HG02943 (cell line): ENCODE measurements around the gene CARM1.
"Not testable (repeated sequence)": the region's sequence is repeated elsewhere in the genome, so short reads cannot be mapped to it uniquely, and the experiment has no call there.

Experiments used
- ATAC-seq: cut with Tn5 transposase; IDR thresholded peaks from one replicate; pipeline ENCODE4 v1.9.1; 2021; ENCODE audit warnings: mild to moderate bottlenecking, low read depth, moderate library complexity; ENCODE audit not compliant: unreplicated experiment

CARM1 gene

DNA sequence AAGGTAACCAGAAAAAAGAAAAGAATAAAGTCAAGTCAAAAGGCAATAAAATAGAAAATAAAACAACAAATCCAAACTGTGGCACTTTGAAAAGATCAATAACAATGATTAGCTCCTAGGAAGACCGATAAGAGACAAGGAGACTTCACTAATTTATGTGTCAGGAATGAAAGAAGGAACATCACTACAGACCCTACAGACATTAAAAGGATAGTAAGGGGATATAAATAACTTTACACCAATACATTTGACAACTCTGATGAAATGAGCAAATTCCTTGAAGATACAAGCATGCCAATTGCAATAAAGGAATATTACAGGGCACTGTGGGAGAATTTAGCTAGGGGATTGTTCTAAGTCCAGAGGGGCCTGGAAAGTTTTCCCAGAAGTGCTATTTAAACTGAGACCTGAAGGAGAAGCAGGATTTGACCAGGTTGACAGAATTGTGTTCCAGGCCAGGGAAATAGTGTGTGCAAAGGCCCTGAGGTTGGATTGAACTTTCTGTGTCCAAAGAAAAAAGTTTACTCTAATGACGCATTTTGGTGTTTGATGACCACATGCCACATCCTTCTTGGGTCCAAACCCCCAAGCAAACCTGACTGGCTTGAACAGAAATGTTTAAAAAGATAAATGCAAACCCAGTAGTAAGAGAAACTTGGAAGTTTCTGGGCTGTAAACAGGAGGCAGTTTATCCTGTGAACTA lies 24.7 kb upstream of the CARM1 start:
- no peak for ATAC-seq

DNA sequence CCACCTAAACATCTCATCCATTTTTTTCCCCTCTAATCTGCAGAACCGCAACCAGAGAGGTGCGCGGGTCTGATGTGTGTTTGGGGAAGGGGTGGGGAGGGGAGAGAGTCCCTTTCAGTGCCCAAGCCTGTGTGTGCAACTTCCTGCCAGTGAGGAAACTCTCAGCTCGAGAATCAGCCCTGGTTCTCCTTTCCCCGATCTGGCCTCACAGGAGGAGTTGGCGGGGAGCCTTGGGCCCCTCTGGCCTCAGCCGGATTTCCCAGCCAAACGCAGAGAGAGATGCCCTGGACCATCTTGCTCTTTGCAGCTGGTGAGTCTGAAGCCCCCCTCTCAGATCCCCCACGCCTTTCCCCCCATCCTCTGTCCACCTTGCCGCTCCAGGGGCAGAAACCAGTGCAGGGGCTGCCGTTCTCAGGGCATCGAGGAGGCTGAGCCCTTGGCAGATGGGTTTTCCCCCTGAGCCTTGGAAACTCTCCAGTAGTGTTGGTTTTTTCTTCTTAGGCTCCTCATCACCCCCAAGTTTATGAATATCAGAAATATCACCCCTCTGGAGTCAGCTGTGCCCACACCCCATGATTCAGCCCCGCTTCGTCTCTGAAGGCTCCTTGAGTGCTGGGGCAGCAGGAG lies 23.0 kb upstream of the CARM1 start, which contains the start of gene C19orf38:
C19orf38 (plus strand) TSS at position 186 of the 627 bp plus-strand sequence; CDS start at position 280, 94 bp downstream.
- ATAC-seq = no peak

DNA sequence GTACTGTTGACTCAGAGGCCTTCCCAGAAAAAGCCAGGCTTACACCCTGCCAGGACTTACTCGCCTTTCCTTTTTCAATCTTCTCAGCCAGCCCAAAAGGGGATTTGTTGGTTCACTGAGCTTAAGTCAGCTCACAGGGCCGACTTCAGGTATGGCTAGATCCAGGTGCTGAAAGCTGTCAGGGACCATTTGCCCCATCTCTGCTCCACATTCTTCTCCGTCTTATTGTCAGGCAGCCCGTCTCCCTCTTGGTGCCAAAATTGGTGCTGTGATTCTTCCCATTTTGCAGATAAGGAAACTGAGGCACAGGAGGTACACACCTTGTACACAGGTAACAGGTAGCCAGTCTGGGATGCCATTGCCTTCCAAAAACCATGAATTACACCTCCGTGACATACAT lies 20.7 kb upstream of the CARM1 start:
- no peak for ATAC-seq

DNA sequence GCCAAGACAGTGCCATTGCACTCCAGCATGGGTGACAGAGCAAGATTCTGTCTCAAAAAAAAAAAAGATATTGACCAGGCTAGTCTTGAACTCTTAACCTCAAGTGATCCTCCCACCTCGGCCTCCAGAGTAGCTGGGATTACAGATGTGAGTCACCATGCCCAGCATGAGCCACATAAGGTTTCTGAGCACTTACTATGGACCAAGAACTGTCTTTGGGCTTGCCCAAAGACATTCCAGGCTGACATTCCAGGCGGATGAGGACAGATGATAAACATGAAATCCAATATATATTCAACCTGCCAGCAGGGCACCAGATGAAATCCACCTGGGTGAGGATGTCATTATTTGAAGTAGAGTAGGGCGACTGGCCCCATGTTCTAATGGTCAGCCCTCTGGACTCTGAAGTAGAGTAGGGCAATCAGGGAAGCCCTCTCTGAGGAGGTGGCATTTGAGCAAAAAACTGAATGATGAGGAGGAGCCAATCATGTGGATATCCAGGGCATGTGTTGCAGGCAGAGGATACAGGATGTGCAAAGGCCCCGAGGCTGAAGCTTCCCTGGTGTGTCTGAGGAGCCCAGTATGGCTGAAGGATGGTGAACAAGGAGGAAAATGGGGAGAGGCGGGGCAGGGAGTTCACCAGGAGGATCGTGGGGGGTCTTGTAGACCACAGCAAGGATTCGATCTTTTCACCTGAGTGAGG lies 19.1 kb upstream of the CARM1 start:
- ATAC-seq = no peak

DNA sequence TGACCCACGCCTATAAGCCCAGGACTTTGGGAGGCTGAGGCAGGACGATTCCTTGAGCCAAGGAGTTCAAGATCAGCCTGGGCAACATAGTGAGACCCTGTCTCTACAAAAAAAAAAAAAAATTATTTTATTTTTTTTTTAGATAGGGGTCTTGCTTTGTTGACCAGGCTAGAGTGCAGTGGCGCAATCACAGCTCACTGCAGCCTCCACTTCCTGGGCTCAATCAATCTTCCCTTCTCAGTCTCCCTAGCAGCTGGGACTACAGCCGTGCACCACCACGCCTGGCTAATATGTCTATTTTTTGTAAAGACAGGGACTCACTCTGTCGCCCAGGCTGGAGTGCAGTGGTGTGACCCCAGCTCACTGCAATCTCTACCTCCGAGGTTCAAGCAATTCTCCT lies 18.4 kb upstream of the CARM1 start:
- no peak for ATAC-seq

DNA sequence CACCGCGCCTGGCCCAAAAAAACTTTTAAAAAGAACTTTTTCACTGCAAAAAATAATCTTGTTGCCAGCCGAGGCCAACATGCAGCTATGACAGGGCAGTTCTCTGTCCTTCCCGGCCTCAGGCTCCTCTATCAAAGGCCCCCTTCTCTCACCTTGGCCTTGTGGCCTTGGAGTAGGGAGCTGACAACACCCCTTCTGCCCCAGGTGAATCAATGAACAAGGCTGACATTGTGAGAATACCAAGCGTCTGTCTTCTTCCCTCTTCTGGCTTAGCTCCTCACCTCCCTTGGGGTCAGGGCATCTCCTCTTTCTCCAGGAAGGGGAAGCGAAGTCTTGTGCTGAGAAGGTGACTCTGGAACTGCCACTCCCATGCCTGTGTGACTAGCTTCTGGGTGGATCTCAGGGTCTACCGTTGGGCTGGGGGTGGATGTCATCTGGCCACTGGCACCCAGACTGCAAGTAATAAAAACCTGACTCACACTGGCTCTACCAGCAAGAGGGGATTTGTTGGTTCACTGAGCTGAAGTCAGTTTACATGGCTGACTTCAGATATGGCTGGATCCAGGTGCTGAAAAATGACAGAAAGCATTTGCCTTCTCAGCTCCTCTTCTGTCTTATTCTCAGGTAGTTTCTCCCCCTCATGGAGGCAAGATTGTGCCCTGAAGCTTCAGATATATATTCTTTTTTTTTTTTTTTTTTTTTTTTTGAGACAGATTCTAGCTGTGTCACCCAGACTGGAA lies 16.8 kb upstream of the CARM1 start:
- no peak for ATAC-seq

DNA sequence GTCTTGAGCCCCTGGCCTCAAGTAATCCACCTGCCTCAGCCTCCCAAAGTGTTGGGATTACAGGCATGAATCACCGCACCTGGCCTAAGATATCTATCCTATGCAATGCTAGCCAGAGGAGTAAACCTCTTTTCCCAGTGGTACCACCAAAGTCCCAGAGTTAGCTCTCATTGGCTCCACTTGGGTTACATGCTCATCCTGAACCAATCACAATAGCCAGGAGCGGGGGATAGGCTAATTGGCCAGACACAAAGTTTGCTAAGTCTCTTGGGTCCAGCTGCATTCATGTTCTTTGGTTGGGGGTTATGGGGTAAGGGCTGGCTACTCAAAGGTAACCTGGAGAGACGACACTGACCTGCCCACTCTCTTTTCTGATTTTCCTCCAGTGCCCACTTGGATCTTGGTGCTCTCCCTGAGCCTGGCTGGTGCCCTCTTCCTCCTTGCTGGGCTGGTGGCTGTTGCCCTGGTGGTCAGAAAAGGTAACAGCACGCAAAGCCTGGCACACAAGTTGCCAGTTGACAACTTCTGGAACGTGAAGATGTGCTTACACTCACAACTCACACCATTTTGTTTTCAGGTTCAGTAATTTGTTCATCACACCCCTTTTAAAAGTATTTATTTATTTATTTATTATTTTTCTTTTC lies 15.4 kb upstream of the CARM1 start:
- no peak for ATAC-seq

DNA sequence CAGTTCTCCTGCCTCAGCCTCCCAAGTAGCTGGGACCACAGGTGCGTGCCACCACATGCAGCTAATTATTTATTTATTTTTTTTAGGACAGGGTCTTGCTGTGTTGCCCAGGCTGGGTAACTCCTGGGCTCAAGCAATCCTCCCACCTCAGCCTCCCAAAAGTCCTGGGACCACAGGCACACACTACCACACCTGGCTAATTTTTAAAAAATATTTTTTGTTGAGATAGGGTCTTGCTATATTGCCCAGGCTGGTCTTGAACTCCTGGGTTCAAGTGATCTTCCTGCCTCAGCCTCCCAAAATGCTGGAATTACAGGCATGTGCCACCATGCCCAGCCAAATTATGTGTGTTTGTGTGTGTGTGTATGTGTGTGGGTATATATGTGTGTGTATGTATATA lies 14.5 kb upstream of the CARM1 start:
- not testable (repeated sequence) for ATAC-seq

DNA sequence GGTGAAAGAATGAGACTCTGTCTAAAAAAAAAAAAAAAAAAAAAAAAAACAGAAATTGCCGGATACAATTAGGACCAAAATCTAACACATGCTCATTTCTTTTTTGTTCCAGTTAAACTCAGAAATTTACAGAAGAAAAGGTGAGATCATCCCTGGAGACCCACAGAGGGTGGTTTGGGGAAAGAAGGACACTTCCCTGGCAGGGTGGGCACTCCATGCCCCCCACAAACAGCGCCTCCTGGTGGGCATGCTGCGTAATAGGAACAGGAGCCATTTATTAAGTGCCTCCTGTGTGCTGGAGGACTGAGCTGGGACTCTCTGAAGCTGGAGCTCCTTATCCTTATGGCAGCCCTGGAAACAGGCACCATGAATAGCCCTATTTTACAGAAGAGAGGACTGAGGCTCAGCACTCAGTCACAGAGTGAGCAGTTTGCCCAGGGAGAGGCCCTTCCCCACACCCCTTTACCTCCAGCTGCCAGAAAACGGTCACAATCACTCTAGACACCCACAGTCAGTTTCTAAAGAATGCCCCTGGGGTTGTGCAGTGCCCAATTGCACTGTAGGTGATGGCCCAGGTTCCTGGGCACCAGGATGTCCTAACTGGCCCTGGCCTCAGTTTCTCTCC lies 13.0 kb upstream of the CARM1 start:
- no peak for ATAC-seq

DNA sequence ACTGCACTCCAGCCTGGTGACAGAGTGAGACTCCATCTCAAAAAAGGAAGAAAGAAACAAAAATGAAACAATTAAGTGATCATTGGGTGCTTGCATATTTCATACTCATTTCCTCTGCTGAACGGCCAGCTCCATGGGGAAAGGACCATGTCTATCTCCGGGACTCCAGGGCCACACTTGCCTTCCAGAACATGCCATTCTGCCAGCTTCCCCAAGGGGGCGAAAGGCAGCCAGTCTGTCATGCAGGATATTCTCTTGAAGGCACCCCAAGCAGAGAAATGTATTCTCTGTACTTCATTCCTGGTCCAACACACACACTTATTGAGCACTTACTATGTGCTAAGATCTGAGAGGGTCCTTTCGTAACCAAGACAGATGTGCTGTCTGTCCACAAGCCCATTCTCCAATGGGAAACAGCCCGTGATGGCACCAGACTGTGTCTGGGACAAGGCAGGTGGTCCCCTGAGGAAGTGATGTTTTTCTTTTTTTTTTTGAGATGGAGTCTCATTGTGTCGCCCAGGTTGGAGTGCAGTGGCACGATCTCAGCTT lies 10.2 kb upstream of the CARM1 start:
- no peak for ATAC-seq

DNA sequence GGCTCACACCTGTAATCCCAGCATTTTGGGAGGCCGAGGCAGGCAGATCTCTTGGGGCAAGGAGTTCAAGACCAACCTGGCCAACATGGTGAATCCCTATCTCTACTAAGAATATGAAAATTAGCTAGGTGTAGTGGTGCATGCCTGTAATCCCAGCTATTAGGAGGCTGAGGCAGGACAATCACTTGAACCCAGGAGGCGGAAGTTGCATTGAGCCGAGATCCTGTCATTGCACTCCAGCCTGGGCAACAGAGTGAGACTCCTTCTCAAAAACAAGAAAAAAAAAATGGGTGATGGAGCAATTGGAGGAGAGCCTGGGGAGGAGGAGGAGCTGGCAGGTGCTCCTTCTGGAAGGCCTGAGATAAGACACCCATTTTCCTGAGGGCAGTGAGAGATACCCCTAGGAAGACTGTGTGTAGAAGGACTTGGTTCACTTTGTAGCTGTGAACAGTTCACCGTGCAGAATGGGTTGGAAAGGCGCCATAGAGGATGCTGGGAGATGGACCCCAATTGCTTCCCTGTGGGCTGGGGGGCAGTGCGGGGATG lies 8.7 kb upstream of the CARM1 start:
- ATAC-seq = no peak

DNA sequence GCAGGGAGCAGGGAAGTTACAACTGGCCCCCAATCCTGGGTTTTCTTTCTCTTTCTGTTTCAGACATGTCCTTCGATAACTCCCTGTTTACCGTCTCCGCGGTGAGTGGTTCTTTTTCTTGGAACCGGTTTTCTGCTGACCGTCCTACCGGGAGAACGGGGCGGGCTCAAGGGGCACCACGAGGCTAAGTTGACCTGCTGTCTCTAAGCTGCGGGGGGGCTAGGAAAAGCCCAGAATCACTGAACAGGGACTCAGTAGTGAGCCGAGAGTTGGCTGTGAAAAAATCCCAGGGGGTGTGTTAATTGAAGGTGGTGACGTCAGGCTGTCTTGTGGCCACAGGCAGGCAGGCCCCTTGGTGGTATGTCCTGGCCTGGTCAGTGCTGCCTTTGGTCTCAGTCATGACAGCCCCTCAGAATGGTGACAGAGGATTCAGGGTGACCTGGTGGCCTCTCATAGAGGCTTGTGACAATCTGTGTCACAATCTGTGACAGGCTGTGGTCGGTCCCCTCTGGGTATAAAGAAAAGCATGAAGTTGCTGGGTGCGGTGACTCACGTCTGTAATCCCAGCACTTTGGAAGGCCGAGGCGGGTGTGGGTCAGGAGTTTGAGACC lies 8.1 kb upstream of the CARM1 start:
- ATAC-seq = no peak

DNA sequence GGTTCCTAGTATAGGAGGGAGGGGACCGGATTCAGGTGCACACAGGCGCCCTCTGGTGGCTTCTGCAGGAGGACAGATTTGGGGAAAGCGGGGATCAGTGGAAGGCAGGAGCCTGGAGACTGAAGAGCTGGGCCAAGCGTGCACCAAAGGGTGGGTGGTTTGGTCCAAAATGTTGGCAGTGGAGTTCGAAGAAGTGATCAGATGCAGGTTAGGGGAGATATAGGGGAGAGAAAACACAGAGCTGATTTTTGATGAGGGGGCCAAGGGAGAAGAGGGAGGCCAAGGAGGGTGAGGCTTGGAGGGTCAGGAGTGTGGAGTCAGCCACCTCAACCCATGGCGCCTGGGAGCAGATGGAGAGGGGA lies 6.8 kb upstream of the CARM1 start:
- no peak for ATAC-seq

DNA sequence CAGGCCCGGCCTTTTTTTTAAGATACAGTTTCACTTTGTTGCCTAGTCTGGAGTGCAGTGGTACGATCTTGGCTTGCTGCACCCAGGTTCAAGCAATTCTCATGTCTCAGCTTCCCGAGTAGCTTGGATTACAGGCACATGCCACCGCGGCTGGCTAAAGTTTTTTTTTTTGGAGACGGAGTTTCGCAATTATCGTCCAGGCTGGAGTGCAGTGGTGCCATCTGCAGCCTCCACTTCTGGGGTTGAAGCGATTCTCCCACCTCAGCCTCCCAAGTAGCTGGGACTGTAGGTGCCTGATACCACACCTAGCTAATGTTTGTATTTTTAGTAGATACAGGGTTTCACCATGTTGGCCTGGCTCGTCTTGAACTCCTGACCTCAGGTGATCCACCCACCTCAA lies 4.9 kb upstream of the CARM1 start:
- ATAC-seq = no peak

DNA sequence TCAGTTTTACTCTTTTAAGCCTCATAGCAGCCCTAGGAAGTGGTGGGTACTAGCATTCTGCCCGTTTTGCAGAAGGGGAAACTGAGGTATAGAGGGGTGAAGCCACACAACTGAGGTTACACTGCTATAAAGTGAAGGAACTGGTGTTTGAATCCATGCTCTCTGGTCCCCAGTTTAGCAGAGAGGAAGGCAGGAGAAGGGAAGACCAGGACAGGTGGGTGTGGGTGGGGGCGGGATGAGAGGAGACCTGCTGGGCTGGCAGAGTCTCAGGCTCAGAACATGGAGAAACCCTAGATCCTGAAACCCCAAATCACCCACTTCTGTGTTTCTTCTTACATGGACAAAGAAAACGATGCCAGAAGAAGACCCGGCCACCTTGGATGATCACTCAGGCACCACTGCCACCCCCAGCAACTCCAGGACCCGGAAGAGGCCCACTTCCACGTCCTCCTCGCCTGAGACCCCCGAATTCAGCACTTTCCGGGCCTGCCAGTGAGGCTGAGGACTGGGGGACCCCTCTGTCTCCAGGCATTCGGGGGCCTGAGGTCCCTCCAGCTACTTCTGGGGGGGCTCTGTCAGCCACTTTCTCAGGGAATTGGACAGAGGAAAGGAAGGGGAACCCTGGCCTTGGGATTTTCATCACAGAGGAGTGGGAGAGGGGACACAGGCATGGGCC lies 2.3 kb upstream of the CARM1 start:
- no peak for ATAC-seq

DNA sequence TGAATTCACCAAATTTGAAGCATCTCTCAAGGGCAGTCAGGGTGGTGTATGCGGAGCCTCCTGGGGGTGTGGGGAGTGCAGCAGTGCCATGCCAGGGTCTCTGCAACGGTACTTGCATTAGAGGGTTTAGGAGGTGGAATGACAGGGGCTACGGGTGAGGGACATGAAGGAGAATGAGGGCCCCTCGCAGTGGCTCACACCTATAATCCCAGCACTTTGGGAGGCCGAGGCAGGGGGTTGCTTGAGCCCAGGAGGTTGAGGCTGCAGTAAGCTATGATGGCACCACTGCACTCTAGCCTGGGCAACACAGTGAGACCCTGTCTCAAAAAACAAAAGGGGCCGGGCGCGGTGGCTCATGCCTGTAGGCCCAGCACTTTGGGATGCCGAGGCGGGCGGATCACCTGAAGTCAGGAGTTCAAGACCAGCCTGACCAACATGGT lies 1.5 kb upstream of the CARM1 start:
- ATAC-seq = not testable (repeated sequence)

DNA sequence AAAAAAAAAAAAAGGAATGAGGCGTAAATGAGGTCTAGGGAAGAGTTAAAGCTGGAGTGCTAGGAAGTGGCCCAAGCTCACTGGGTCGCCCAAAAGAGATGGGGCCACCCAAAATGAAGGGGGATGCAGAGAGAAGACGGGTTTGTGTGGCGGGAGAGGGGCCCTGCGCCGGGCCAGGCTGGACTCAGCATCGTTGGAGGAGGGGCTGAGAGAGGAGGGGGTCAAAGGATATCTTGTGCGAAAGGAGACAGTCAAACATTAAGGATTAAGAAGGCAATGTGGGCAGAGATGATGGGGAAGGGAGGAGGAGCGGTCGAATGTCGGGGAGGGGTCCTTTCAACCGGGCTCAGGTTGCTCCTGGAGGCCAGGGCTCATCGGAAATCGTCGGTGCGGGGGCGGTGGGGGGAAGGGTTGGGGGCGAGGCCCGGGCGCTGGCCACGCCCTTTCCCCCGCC lies 825 bp upstream of the CARM1 start:
- no peak for ATAC-seq

DNA sequence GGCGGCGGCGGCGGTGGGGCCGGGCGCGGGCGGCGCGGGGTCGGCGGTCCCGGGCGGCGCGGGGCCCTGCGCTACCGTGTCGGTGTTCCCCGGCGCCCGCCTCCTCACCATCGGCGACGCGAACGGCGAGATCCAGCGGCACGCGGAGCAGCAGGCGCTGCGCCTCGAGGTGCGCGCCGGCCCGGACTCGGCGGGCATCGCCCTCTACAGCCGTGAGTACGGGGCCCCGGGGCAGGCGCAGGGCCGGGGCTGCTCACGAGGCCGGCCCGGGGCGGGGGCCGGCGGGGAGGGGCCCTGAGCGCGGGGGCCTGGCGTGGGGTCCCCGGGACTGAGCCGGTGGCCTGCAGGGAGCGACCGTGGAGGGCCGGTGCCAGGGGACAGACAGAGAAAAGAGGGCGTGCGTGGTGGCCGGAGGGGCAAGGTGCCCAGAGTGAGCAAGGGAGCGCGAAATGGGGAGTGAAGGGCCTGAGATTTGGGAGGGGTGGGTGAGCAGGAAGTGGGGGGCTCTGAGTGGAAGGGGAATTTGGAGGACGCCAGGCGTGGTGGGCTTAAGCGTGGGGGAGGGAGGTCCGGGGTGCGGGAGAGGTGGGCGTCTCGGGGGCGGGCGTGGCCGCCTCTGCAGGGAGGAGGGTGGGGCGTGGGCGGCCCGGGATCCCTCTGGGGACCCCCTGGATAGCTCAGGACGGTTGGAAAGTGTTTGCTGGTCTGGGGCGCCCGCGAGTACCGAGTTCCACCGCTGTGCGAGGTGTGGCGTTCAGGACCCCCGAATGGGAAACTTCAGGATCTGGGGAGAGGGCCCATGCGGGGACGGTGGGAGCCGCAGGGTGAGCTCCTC lies 575 bp downstream of the CARM1 start:
- ATAC-seq = peak; percentile 25
